Large intestine (tissue), 3 donors: ENCODE results near the gene PRKAR1B. TPM values are rescaled to one million over a fixed set of nuclear protein-coding genes. Genes with fewer than 3 reads are reported as not detected.
A peak's percentile ranks its signal among the peaks of the same experiment; 100 is the strongest.

Experiments used
- DNase-seq, 2 donors: peaks; one replicate each; pipeline versions ENCODE4 v3.0.0 to v3.0.0-alpha.2; 2013
- H3K27ac ChIP-seq: one replicate; pipeline ENCODE4 v1.5.1; 2013; ENCODE audit warnings: low read length
- H3K27me3 ChIP-seq: 2 replicates; pipeline ENCODE4 v1.6.1; 2013; ENCODE audit warnings: low read length; ENCODE audit not compliant: control insufficient read depth, insufficient read depth
- H3K36me3 ChIP-seq: 2 replicates; pipeline ENCODE4 v1.6.1; 2013; ENCODE audit warnings: low read length; ENCODE audit not compliant: control insufficient read depth, insufficient read depth
- H3K4me1 ChIP-seq: one replicate; pipeline ENCODE4 v1.6.1; 2013; ENCODE audit warnings: low read length; ENCODE audit not compliant: control insufficient read depth, insufficient read depth
- H3K4me3 ChIP-seq: one replicate; pipeline ENCODE4 v1.5.1; 2013; ENCODE audit warnings: low read length
- H3K9me3 ChIP-seq: one replicate; pipeline ENCODE4 v1.6.1; 2013; ENCODE audit warnings: mild to moderate bottlenecking, low read depth, low read length, moderate library complexity; ENCODE audit not compliant: control insufficient read depth
- WGBS: methylation state at CpG from one replicate; pipeline ENCODE4 v1.1.5; 2013; ENCODE audit warnings: low lambda C conversion rate; ENCODE audit not compliant: insufficient coverage; 5-methylcytosine and 5-hydroxymethylcytosine counted together
- polyA plus RNA-seq: library from polyadenylated mRNA; unstranded; fragments of 120-200 nt; gene quantifications from one replicate; pipeline ENCODE4 v1.2.1, GENCODE V29; 2013

PRKAR1B gene
- polyA plus RNA-seq, 1 donor = 34.8 TPM

DNA sequence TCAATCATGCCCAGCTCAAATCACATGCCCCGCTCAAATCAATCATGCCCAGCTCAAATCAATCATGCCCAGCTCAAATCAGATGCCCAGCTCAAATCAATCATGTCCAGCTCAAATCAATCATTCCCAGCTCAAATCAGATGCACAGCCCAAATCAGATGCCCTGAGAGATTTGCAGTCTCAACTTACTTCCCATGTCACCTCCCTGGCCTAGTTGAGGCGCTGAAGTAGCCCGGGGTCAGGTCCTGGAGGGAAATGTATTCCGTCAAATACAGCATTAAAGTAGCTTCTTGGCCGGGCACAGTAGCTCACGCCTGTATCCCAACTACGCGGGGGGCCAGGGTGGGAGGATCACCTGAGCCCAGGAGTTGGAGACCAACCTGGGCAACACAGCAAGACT lies 15.7 kb upstream of the PRKAR1B start:
- Histone ChIP-seq H3K27me3 (no peaks in the 10 kb centered on the region), H3K4me3 (no peak overlapping the region), H3K36me3 (peaks cover 56% of the 10 kb centered on the region), H3K27ac (no peak overlapping the region), H3K9me3 (peaks cover 5% of the 10 kb centered on the region), H3K4me1 (no peaks in the 10 kb centered on the region)
- no peak for DNase-seq
- no CpG with 5 or more reads among the region's 8 CpGs for WGBS

DNA sequence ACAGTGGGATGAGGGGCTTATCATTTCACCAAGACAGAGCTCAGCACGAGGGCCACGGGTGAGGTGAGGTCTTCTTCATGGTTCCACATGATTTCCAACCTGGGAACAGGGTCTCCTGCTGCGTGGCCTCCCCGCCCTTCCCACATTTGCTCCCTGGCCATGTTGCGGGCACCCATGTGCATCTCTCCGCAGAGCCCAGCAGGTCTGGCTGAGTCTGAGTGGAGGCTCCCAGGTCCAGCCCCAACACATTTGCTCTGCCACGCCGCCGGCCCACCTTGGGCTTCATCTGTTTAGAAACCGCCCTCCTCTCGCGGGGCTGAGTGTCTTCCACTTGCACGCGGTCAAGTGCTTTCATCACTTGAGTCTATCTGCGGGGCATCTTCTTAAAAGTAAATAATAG lies 14.8 kb upstream of the PRKAR1B start:
- no peaks in the 10 kb centered on the region for H3K27me3 ChIP-seq

GRCh38 chr7:741191-741671 lies 14.2 kb upstream of the PRKAR1B start:
- H3K4me3 ChIP-seq = no peak overlapping the region
- WGBS = no CpG with 5 or more reads among the region's 17 CpGs
- DNase-seq = no peak
- peaks cover 5% of the 10 kb centered on the region for H3K9me3 ChIP-seq
- no peaks in the 10 kb centered on the region for H3K27me3 ChIP-seq
- H3K27ac ChIP-seq = no peak overlapping the region
- H3K4me1 ChIP-seq = no peaks in the 10 kb centered on the region
- peaks cover 55% of the 10 kb centered on the region for H3K36me3 ChIP-seq

More for the DNA sequence above, 14.8 kb upstream of the PRKAR1B start:
- DNase-seq = no peak
- Histone ChIP-seq H3K9me3 (peaks cover 5% of the 10 kb centered on the region), H3K36me3 (peaks cover 56% of the 10 kb centered on the region), H3K4me3 (no peak overlapping the region), H3K27ac (no peak overlapping the region), H3K4me1 (no peaks in the 10 kb centered on the region)
- WGBS = 90% methylated on average over 8 of the region's 15 CpGs

DNA sequence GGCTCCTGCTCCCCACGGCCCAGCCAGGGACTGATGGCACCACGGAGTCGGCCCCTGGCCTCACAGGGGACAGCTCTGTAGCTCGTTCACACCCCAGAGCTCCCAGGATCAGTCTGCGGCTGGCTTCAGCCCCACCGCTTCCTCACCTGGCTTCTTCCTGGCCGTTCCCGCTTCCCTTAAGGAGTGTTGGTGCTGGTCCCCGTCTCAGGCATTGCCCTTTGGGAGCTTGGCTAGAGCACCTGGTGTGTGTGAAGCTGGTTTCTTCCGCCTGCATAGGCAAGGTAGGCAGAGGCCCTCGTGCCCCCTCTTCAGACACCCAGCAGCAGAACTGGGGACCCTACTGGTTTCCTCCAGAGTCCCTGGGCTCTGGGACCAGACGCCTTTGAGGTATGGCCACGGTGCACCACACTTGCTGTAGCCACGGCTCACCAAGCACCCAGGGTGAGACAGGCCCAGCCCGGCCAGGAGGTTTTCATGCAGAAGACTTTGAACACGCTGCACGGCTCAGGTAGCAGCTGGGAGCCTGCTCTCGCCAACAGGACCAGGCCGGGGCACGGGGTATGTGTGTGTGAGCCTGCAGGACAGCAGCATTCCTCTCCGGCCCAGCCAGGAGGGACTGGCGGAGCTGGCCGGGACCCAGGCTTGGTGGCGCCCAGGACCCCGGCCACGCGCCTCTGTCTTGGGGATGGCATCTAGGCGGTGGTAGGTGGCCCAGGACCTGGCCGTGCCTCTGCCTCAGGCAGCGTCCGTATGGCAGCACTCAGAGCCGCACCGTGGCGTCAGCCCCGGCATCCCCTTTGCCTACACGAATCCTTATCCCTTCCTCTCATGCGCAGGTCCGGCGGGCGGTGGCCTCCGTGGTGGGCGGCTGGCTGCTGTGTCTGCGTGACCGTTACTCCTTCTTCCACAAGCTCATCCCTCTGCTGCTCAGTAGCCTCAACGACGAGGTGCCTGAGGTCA lies 13.2 kb upstream of the PRKAR1B start:
- H3K4me1 ChIP-seq = no peaks in the 10 kb centered on the region
- H3K9me3 ChIP-seq = peaks cover 5% of the 10 kb centered on the region
- no peak for DNase-seq
- 100% methylated on average over 2 of the region's 46 CpGs for WGBS
- H3K27ac ChIP-seq = no peak overlapping the region
- no peak overlapping the region for H3K4me3 ChIP-seq
- no peaks in the 10 kb centered on the region for H3K27me3 ChIP-seq
- peaks cover 50% of the 10 kb centered on the region for H3K36me3 ChIP-seq

DNA sequence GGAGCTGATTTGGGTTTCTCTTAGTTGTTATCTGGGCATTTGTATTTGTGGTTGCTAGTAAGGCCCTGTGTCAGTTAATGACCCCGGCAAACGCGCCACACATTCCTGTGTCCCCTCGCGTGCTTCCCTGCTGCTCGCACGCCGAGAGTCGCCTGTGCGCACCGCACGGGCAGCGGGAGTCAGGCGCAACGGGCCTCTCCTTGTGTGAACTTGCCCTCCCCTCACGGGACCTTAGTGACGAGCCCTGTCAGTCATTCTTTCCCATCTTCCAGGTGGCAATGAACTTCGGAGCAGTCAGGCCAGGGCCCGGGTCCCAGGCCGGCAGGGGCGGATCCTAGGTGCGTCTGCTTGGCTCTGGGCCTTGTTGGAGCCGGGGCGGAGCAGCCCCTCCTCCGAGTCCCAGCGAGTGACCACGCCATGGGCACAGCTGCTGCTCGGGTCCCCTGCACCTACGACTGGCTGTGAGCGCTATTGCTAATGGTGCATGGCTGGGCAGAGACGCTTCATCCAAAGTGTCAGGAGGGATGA lies 12.4 kb upstream of the PRKAR1B start:
- H3K27me3 ChIP-seq = no peaks in the 10 kb centered on the region
- H3K4me3 ChIP-seq = no peak overlapping the region
- peaks cover 51% of the 10 kb centered on the region for H3K36me3 ChIP-seq
- no peak overlapping the region for H3K27ac ChIP-seq
- no peaks in the 10 kb centered on the region for H3K4me1 ChIP-seq
- peaks cover 12% of the 10 kb centered on the region for H3K9me3 ChIP-seq
- DNase-seq = no peak
- WGBS = no CpG with 5 or more reads among the region's 31 CpGs

- H3K27me3 ChIP-seq = no peaks in the 10 kb centered on the region
- WGBS = 100% methylated on average over 1 of the region's 24 CpGs
- peaks cover 15% of the 10 kb centered on the region for H3K9me3 ChIP-seq
- H3K4me3 ChIP-seq = no peak overlapping the region
- no peak overlapping the region for H3K27ac ChIP-seq
- no peak for DNase-seq
- H3K36me3 ChIP-seq = peaks cover 55% of the 10 kb centered on the region
- H3K4me1 ChIP-seq = no peaks in the 10 kb centered on the region
Measured at GRCh38 chr7:738723-739454, 11.8 kb upstream of the PRKAR1B start.

DNA sequence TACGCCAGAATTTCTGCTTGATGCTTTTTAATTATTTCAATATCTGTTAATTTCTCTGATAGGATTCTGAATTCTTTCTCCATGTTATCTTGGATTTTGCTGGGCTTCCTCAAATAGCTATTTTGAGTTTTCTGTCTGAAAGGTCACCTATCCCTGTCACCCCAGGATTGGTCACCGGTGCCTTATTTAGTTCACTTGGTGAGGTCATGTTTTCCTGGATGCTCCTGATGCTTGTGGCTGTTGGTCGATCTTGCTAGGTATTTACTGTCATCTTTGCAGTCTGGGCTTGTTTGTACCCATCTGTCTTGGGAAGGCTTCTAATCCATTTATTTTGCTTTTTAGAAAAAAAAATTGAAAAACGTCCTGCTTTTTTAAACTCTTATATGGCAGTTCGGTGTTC lies 11.2 kb upstream of the PRKAR1B start:
- no peak overlapping the region for H3K4me3 ChIP-seq
- DNase-seq = no peak
- H3K4me1 ChIP-seq = no peaks in the 10 kb centered on the region
- no peaks in the 10 kb centered on the region for H3K27me3 ChIP-seq
- H3K36me3 ChIP-seq = peaks cover 53% of the 10 kb centered on the region
- H3K9me3 ChIP-seq = peaks cover 15% of the 10 kb centered on the region
- no peak overlapping the region for H3K27ac ChIP-seq
- 100% methylated on average over 3 of the region's 5 CpGs for WGBS

DNA sequence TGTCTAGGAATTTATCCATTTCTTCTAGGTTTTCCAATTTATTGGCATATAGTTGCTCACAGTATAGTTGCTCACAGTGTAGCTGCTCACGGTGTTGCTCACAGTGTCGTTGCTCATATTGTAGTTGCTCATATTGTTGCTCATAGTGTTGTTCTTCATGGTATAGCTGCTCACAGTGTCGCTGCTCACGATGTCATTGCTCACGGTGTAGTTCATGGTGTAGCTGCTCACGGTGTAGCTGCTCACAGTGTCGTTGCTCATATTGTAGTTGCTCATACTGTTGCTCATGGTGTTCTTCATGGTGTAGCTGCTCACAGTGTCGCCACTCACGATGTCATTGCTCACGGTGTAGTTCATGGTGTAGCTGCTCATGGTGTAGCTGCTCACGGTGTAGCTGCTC lies 7.7 kb upstream of the PRKAR1B start:
- Histone ChIP-seq H3K4me1 (peaks cover 13% of the 10 kb centered on the region), H3K36me3 (peaks cover 45% of the 10 kb centered on the region), H3K27ac (no peak overlapping the region), H3K27me3 (no peaks in the 10 kb centered on the region), H3K4me3 (no peak overlapping the region), H3K9me3 (peaks cover 10% of the 10 kb centered on the region)
- WGBS = no CpG with 5 or more reads among the region's 11 CpGs
- DNase-seq = no peak

- Histone ChIP-seq H3K4me1 (peaks cover 13% of the 10 kb centered on the region), H3K9me3 (peaks cover 10% of the 10 kb centered on the region), H3K4me3 (no peak overlapping the region), H3K27me3 (no peaks in the 10 kb centered on the region), H3K36me3 (peaks cover 46% of the 10 kb centered on the region), H3K27ac (no peak overlapping the region)
- WGBS = no CpG with 5 or more reads among the region's 4 CpGs
- DNase-seq = no peak
Measured at GRCh38 chr7:734214-734613, 7.1 kb upstream of the PRKAR1B start.

- Histone ChIP-seq H3K9me3 (peaks cover 10% of the 10 kb centered on the region), H3K36me3 (peaks cover 41% of the 10 kb centered on the region), H3K4me3 (no peak overlapping the region), H3K27me3 (no peaks in the 10 kb centered on the region), H3K4me1 (peaks cover 17% of the 10 kb centered on the region), H3K27ac (peak overlapping the region; percentile 57)
- 100% methylated on average over 2 of the region's 3 CpGs for WGBS
- DNase-seq = no peak
Measured at GRCh38 chr7:732556-732955, 5.5 kb upstream of the PRKAR1B start.
